K562 (cell line): ENCODE data around the gene PPCDC. TPM values are rescaled to one million over a fixed set of nuclear protein-coding genes. Genes with fewer than 3 reads are reported as not detected.

ENCODE experiments used
- ATAC-seq: fragments of 200-7000 bp; cut with Tn5 transposase; 3 replicates; pipeline ENCODE4 v1.9.1; 2020; ENCODE audit warnings: moderate library complexity
- BruUV-seq: library from RNA; stranded (reverse); fragments of 400-500 nt; replicated peaks from 2 replicates; lab custom pipeline; 2021; lab: Mats Ljungman, UMichigan
- CTCF ChIA-PET: fragments of 300-600 bp; formaldehyde crosslinking; extraction: SDS; loops from one replicate; lab custom pipeline; 2021; ENCODE audit warnings: low intra/inter-chr PET ratio; lab: Yijun Ruan, JAX
- POLR2A ChIA-PET: fragments of 300-600, 350-650 bp; sonication (Branson Sonifier 250); formaldehyde crosslinking; extraction: SDS; loops from one replicate; lab custom pipeline; 2021; ENCODE audit warnings: antibody characterized with exemption, inconsistent platforms; lab: Yijun Ruan, JAX
- DNase-seq, 4 experiments: peaks; one replicate each; pipeline versions ENCODE4 v3.0.0 to v3.0.0-alpha.2; 2011 to 2018; ENCODE audit warnings: low spot score in 3 of 4, mixed read lengths in 3 of 4; ENCODE audit errors: extremely low read depth in 1 of 4
- FAIRE-seq: peaks from 2 replicates; lab custom pipeline; 2011; peaks lifted over from hg19 to GRCh38; lab: Jason Lieb, UNC
- H2AFZ ChIP-seq: 2 replicates; pipeline ENCODE4 v1.6.0; 2011; ENCODE audit warnings: low read depth, low read length, control low read depth, inconsistent platforms
- H3K27ac ChIP-seq: fragments of 200-600 bp; 3 replicates; pipeline ENCODE4 v1.8.0; 2011; ENCODE audit warnings: low read depth, mild to moderate bottlenecking, control low read depth, inconsistent platforms, low read length, moderate library complexity, mixed read lengths; ENCODE audit errors: extremely low read depth
- H3K27me3 ChIP-seq, 2 experiments: fragments of 300-600 bp in 1 of 2; 2 replicates in 1 of 2; 3 replicates in 1 of 2; pipeline versions ENCODE4 v1.6.0 to v1.8.0; 2011; ENCODE audit warnings: inconsistent platforms in 2 of 2, low read length in 2 of 2, mild to moderate bottlenecking in 1 of 2, mixed read lengths in 1 of 2, moderate library complexity in 1 of 2; ENCODE audit not compliant: control insufficient read depth in 2 of 2, insufficient read depth in 2 of 2
- H3K36me3 ChIP-seq: fragments of 300-600 bp; 3 replicates; pipeline ENCODE4 v1.8.0; 2011; ENCODE audit warnings: mild to moderate bottlenecking, low read length, inconsistent platforms; ENCODE audit not compliant: control insufficient read depth, insufficient read depth
- H3K4me1 ChIP-seq, 2 experiments: fragments of 200-600 bp in 1 of 2; replicated peaks in 1 of 2; 2 replicates in 1 of 2; 3 replicates in 1 of 2; pipeline versions ENCODE4 v1.5.1 to v1.8.0; 2011; ENCODE audit warnings: inconsistent platforms in 2 of 2, low read length in 2 of 2, mild to moderate bottlenecking in 1 of 2, mixed read lengths in 1 of 2, moderate library complexity in 1 of 2; ENCODE audit not compliant: control insufficient read depth in 2 of 2, insufficient read depth in 2 of 2
- H3K4me2 ChIP-seq: 2 replicates; pipeline ENCODE4 v1.6.1; 2011; ENCODE audit warnings: low read length, control low read depth, inconsistent platforms, mixed read lengths; ENCODE audit not compliant: insufficient read depth
- H3K4me3 ChIP-seq: fragments of 200-600 bp; sonication (generic), shearing (Covaris generic); 2 replicates; pipeline ENCODE4 v1.5.1; 2016; ENCODE audit warnings: control low read depth, inconsistent platforms
- H3K79me2 ChIP-seq: fragments of 200-600 bp; 3 replicates; pipeline ENCODE4 v1.8.0; 2011; ENCODE audit warnings: low read length, inconsistent platforms; ENCODE audit not compliant: control insufficient read depth, insufficient read depth
- H3K9ac ChIP-seq, 2 experiments: 2 replicates each; pipeline versions ENCODE4 v1.6.0 to v1.6.1; 2011; ENCODE audit warnings: low read depth in 2 of 2, low read length in 2 of 2, control low read depth in 1 of 2, inconsistent platforms in 1 of 2, mild to moderate bottlenecking in 1 of 2, mixed read lengths in 1 of 2; ENCODE audit not compliant: insufficient read depth in 1 of 2
- H3K9me1 ChIP-seq: one replicate; pipeline ENCODE4 v1.6.0; 2011; ENCODE audit warnings: inconsistent platforms, mild to moderate bottlenecking, low read length, moderate library complexity; ENCODE audit not compliant: control insufficient read depth, insufficient read depth
- H3K9me3 ChIP-seq: replicated peaks from 2 replicates; pipeline ENCODE4 v1.5.1; 2011; ENCODE audit warnings: low read depth, low read length, inconsistent platforms; ENCODE audit not compliant: control insufficient read depth, insufficient read depth
- H4K20me1 ChIP-seq: replicated peaks from 2 replicates; pipeline ENCODE4 v1.6.1; 2011; ENCODE audit warnings: low read length, inconsistent platforms, mixed read lengths; ENCODE audit not compliant: control insufficient read depth, insufficient read depth
- C11orf30 ChIP-seq: fragments of 450-650 bp; IDR thresholded peaks from 2 replicates; pipeline ENCODE4 v1.6.1; 2016; ENCODE audit warnings: low read depth, mild to moderate bottlenecking
- KHSRP ChIP-seq: fragments of 450-650 bp; IDR thresholded peaks from 2 replicates; pipeline ENCODE4 v1.6.1; 2017
- MED1 ChIP-seq: sonication (generic); formaldehyde crosslinking; IDR thresholded peaks from 2 replicates; pipeline ENCODE4 v1.8.1; 2023; ENCODE audit warnings: missing genetic modification reagents, borderline replicate concordance
- MYC ChIP-seq, 2 experiments: fragments of 250-450 bp in 1 of 2; sonication (Bioruptor Pico) in 1 of 2; IDR thresholded peaks; 2 replicates each; pipeline versions ENCODE4 v1.5.1 to v1.6.1; 2012 to 2021; ENCODE audit warnings: low read depth in 2 of 2, borderline replicate concordance in 1 of 2, improper control_type of control experiment in 1 of 2, low read length in 1 of 2, mild to moderate bottlenecking in 1 of 2, moderate library complexity in 1 of 2
- NCOA2 ChIP-seq, 2 experiments: fragments of 450-650 bp; IDR thresholded peaks; 2 replicates each; pipeline ENCODE4 v1.6.1; 2018; ENCODE audit warnings: mild to moderate bottlenecking in 2 of 2, moderate library complexity in 1 of 2; ENCODE audit not compliant: partially characterized antibody in 2 of 2
- NR4A1 ChIP-seq, 2 experiments: fragments of 250-450 bp in 1 of 2; fragments of 450-650 bp in 1 of 2; sonication (Bioruptor Pico) in 1 of 2; IDR thresholded peaks; 2 replicates each; pipeline versions ENCODE4 v1.4.0 to v1.6.1; 2016 to 2020; ENCODE audit warnings: mild to moderate bottlenecking in 2 of 2, missing compliant biosample characterization in 1 of 2, missing genetic modification characterization in 1 of 2, moderate library complexity in 1 of 2
- RFX5 ChIP-seq: IDR thresholded peaks from 2 replicates; pipeline ENCODE4 v1.6.1; 2011; ENCODE audit warnings: low read depth, mild to moderate bottlenecking, improper control_type of control experiment, low read length
- STAT5A ChIP-seq: IDR thresholded peaks from 2 replicates; pipeline ENCODE4 v1.6.1; 2012; ENCODE audit warnings: low read length, inconsistent platforms, borderline replicate concordance
- TAL1 ChIP-seq: fragments of 450-650 bp; IDR thresholded peaks from 2 replicates; pipeline ENCODE4 v1.6.1; 2016; ENCODE audit warnings: mild to moderate bottlenecking
- TCF7L2 ChIP-seq: fragments of 150-350 bp; IDR thresholded peaks from 2 replicates; pipeline ENCODE4 v1.6.1; 2016; ENCODE audit warnings: low read depth, mild to moderate bottlenecking, low read length, moderate library complexity
- ZEB2 ChIP-seq: fragments of 450-650 bp; IDR thresholded peaks from 2 replicates; pipeline ENCODE4 v1.6.1; 2016
- WGBS: fragments of 100-300 bp; shearing (Covaris generic); methylation state at CpG from one replicate; pipeline ENCODE4 v1.1.6; 2016; ENCODE audit warnings: low coverage, mixed read lengths; ENCODE audit not compliant: insufficient coverage; ENCODE audit errors: missing lambda C conversion rate; 5-methylcytosine and 5-hydroxymethylcytosine counted together
- in situ Hi-C: fragments of 300-500 bp; cut with MboI; formaldehyde crosslinking; loops from 4 replicates; pipeline ENCODE4 v1.15.0; 2018; ENCODE audit warnings: inconsistent platforms, mixed read lengths
- intact Hi-C: fragments of 100-400 bp; cut with micrococcal nuclease; formaldehyde crosslinking; loops from 2 replicates; pipeline ENCODE4 v1.14.2; 2022
- polyA plus RNA-seq, 8 experiments: library from polyadenylated mRNA; depleted of rRNA in 4 of 8; stranded (reverse) in 5 of 8; unstranded in 3 of 8; fragments of >200 nt; fragmentation: Nextera tagmentation in 2 of 8; fragmentation: Illumina TruSeq in 1 of 8; extraction: Ambion mirVana in 2 of 8; extraction: Trizol in 1 of 8; gene quantifications; 2 replicates each; pipeline versions ENCODE4 v1.2.1 to v1.2.3, GENCODE V29; 2011 to 2014; ENCODE audit warnings: inconsistent platforms in 1 of 8, missing spikeins in 1 of 8
- total RNA-seq, 7 experiments: library from RNA; depleted of rRNA in 6 of 7; stranded (reverse); fragments of >200 nt in 6 of 7; fragmentation: Illumina TruSeq in 2 of 7; extraction: Trizol in 2 of 7; gene quantifications; 2 replicates each; pipeline versions ENCODE4 v1.2.1 to v1.2.3, GENCODE V29; 2011 to 2021; ENCODE audit warnings: low replicate concordance in 1 of 7
- TF ChIP-seq, protein P1 (sequence below): sonication (generic); formaldehyde crosslinking; IDR thresholded peaks from 2 replicates; pipeline ENCODE4 v1.8.1; 2023; ENCODE audit warnings: mild to moderate bottlenecking, missing genetic modification reagents
- TF ChIP-seq, protein P2 (sequence below): fragments of 250-450 bp; sonication (Bioruptor Pico); IDR thresholded peaks from 2 replicates; pipeline ENCODE4 v1.8.0; 2022; ENCODE audit warnings: inconsistent platforms

Gene PPCDC
- total and polyA plus RNA-seq, 9 of the 15 experiments (the other 6 are each of a cell fraction or from before 2014, with no cell fraction given): 10.9 to 53.6 (median 16.7) TPM

DNA sequence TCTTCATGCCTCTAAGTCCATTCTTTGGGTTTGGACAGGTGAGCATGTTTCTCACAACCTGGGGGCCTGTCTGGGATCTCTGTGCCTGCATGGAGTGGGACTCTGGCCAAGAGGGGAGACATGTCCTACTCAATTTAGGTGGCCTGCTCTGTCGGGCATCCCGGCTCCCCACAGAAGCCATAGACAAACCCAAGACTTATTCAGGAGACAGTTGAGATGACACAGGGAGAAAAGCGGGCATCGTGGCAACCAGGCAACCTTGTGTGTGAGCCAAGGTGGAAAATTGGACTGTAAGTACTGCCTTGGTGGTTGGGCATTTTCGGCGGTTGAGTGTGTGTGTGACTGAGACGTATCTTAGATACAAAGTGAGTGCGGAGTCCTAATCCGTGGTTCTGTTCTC, 40.5 kb downstream of the PPCDC start:
- peaks cover 6 to 26% of the 10 kb centered on the region in 2 experiments; a peak in 4 of 5 replicates for H3K4me1 ChIP-seq
- H3K9me3 ChIP-seq: no peaks in the 10 kb centered on the region
- no peak for FAIRE-seq

More for the DNA sequence above, 40.5 kb downstream of the PPCDC start:
- TF ChIP-seq MYC (IDR thresholded peaks at IDR 0.05; ENCODE audit: low read depth, low read length): no peak
- TF ChIP-seq MYC (CRISPR knock-in tag; IDR thresholded peaks at IDR 0.05; ENCODE audit: borderline replicate concordance, low read depth): no peak
- no peak for TF ChIP-seq RFX5
- no peak for TF ChIP-seq TCF7L2
- TF ChIP-seq ZEB2: no peak
- TF ChIP-seq, protein P1, sequence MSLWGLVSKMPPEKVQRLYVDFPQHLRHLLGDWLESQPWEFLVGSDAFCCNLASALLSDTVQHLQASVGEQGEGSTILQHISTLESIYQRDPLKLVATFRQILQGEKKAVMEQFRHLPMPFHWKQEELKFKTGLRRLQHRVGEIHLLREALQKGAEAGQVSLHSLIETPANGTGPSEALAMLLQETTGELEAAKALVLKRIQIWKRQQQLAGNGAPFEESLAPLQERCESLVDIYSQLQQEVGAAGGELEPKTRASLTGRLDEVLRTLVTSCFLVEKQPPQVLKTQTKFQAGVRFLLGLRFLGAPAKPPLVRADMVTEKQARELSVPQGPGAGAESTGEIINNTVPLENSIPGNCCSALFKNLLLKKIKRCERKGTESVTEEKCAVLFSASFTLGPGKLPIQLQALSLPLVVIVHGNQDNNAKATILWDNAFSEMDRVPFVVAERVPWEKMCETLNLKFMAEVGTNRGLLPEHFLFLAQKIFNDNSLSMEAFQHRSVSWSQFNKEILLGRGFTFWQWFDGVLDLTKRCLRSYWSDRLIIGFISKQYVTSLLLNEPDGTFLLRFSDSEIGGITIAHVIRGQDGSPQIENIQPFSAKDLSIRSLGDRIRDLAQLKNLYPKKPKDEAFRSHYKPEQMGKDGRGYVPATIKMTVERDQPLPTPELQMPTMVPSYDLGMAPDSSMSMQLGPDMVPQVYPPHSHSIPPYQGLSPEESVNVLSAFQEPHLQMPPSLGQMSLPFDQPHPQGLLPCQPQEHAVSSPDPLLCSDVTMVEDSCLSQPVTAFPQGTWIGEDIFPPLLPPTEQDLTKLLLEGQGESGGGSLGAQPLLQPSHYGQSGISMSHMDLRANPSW (CRISPR knock-in tag): no peak
- no peak for TF ChIP-seq C11orf30
- TF ChIP-seq STAT5A: no peak
- no peak for TF ChIP-seq TAL1
- TF ChIP-seq NCOA2 (IDR thresholded peaks at IDR 0.05; ENCODE audit: partially characterized antibody in 2 of 2): no peak
- TF ChIP-seq NR4A1 (CRISPR knock-in tag; IDR thresholded peaks at IDR 0.05): no peak
- TF ChIP-seq NR4A1 (tag; IDR thresholded peaks at IDR 0.05): no peak
- TF ChIP-seq KHSRP: no peak
- no peak for TF ChIP-seq MED1 (CRISPR knock-in tag)
- TF ChIP-seq, protein P2, sequence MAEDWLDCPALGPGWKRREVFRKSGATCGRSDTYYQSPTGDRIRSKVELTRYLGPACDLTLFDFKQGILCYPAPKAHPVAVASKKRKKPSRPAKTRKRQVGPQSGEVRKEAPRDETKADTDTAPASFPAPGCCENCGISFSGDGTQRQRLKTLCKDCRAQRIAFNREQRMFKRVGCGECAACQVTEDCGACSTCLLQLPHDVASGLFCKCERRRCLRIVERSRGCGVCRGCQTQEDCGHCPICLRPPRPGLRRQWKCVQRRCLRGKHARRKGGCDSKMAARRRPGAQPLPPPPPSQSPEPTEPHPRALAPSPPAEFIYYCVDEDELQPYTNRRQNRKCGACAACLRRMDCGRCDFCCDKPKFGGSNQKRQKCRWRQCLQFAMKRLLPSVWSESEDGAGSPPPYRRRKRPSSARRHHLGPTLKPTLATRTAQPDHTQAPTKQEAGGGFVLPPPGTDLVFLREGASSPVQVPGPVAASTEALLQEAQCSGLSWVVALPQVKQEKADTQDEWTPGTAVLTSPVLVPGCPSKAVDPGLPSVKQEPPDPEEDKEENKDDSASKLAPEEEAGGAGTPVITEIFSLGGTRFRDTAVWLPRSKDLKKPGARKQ (CRISPR knock-in tag): no peak
- intact Hi-C loops (no loop called here), in situ Hi-C loops (no loop called here)
- BruUV-seq: no TSS peak
- Histone ChIP-seq H3K4me2 (no peak overlapping the region), H3K27ac (no peak overlapping the region), H3K9ac (no peak overlapping the region), H3K36me3 (no peaks in the 10 kb centered on the region), H4K20me1 (peaks cover 10% of the 10 kb centered on the region), H3K27me3 (no peaks in the 10 kb centered on the region), H3K9me1 (no peaks in the 10 kb centered on the region), H2AFZ (no peak overlapping the region), H3K79me2 (no peaks in the 10 kb centered on the region), H3K4me3 (no peak overlapping the region)
- POLR2A ChIA-PET: no interaction called here
- CTCF ChIA-PET: no interaction called here
- ATAC-seq (no peak), DNase-seq (no peak)
- WGBS: 59% methylated on average over 9 of the region's 9 CpGs
